Measurements from ENCODE around the gene CACNA1A. TPM values are rescaled to one million over a fixed set of nuclear protein-coding genes. Genes with fewer than 3 reads are reported as not detected.

CACNA1A gene
- total and polyA plus RNA-seq, 2 of the 4 experiments (the other 2 are of a cell fraction): 5.9 to 15.0 TPM

- ATAC-seq (ENCODE audit: low read depth) (peak; percentile 53), DNase-seq (no peak)
- peaks cover 2% of the 10 kb centered on the region; the same call in 1 of the 2 replicates for H3K36me3 ChIP-seq (ENCODE audit: control insufficient read depth, insufficient read depth, low read length)
- H3K27me3 ChIP-seq (ENCODE audit: control insufficient read depth, insufficient read depth, low read length): no peaks in the 10 kb centered on the region
- ChIA-PET POLR2A (ENCODE audit: unreplicated experiment) (interaction anchor here (0.7 kb wide), 1 partner anchor 15 kb away, joined by 3 read pairs; no protein-coding TSS in a partner anchor), CTCF (no interaction called here)
- no peaks in the 10 kb centered on the region for H3K9me3 ChIP-seq (ENCODE audit: control insufficient read depth, insufficient read depth, low read length)
- in situ Hi-C loops (cut with MboI; ENCODE audit: low sequenced_read_pairs) (no loop called here), dilution Hi-C loops (cut with HindIII; ENCODE audit: low sequenced_read_pairs, unreplicated experiment) (no loop called here), intact Hi-C loops (cut with micrococcal nuclease) (loop anchor here (5.0 kb wide), 1 partner anchor 45 kb away; no protein-coding TSS in a partner anchor)
- H4K5ac ChIP-seq (ENCODE audit: low read depth, low read length): no peak overlapping the region
- H2BK20ac ChIP-seq (ENCODE audit: low read depth, low read length): no peak overlapping the region
- H3K4me1 ChIP-seq (ENCODE audit: control insufficient read depth, insufficient read depth, low read length): peaks cover 7% of the 10 kb centered on the region
- no peak overlapping the region for H4K91ac ChIP-seq (ENCODE audit: insufficient read depth, low read depth, low read length)
- H3K18ac ChIP-seq (ENCODE audit: low read depth, low read length): no peak overlapping the region
- H4K20me1 ChIP-seq (ENCODE audit: insufficient read depth, low read length): no peaks in the 10 kb centered on the region
- H4K8ac ChIP-seq (ENCODE audit: low read depth in 2 of 2, low read length in 2 of 2): peak overlapping the region; percentile 8 to 72; a peak in 2 of 4 replicates
- H3K56ac ChIP-seq (ENCODE audit: extremely low read depth, insufficient read depth, low read length): no peak overlapping the region; the same call in 1 of the 2 replicates
- no peak overlapping the region for H3K14ac ChIP-seq (replicated peaks; ENCODE audit: low read depth, low read length)
- H3K23ac ChIP-seq (ENCODE audit: low read depth, low read length): no peak overlapping the region
- no TSS peak for BruUV-seq (replicated peaks)
- H3K79me1 ChIP-seq (ENCODE audit: low read depth in 1 of 2, low read length in 2 of 2): no peaks in the 10 kb centered on the region
- H3K27ac ChIP-seq (ENCODE audit: insufficient read depth, low read length): peak overlapping the region; percentile 75
- H3K4me3 ChIP-seq (ENCODE audit: insufficient read depth, low read depth, low read length): no peak overlapping the region
- H2AK9ac ChIP-seq (replicated peaks; ENCODE audit: low read depth, low read length, poor library complexity): peak overlapping the region; percentile 94
- H3K9me1 ChIP-seq (ENCODE audit: insufficient read depth, low read length): no peaks in the 10 kb centered on the region
- H2BK120ac ChIP-seq (ENCODE audit: low read depth, low read length): no peak overlapping the region
- H3K9ac ChIP-seq (ENCODE audit: low read depth, low read length): peak overlapping the region; percentile 66; the same call in 1 of the 2 replicates
- whole genome bisulfite sequencing, 2 experiments (ENCODE audit: extremely low coverage in 2 of 2, insufficient read length in 1 of 2): 59% methylated on average over 37 of the region's 79 CpGs; no CpG with 5 or more reads in 1 of the 2 experiments
- no peak overlapping the region for H2AK5ac ChIP-seq (ENCODE audit: low read depth, low read length)
- H2BK5ac ChIP-seq (ENCODE audit: low read depth, low read length, poor library complexity, severe bottlenecking): peak overlapping the region; percentile 46
- TF ChIP-seq ELK1 (IDR thresholded peaks at IDR 0.05; ENCODE audit: borderline replicate concordance, low read depth, low read length): no peak
- no peak for TF ChIP-seq CHD1 (IDR thresholded peaks at IDR 0.05; ENCODE audit: low read depth, low read length)
- TF ChIP-seq FOS (IDR thresholded peaks at IDR 0.05; ENCODE audit: low read depth, low read length): no peak
- no peak for TF ChIP-seq BHLHE40 (IDR thresholded peaks at IDR 0.05; ENCODE audit: low read depth, low read length)
- TF ChIP-seq MAZ (IDR thresholded peaks at IDR 0.05; ENCODE audit: borderline replicate concordance, low read depth, low read length): no peak
- TF ChIP-seq SMC3 (IDR thresholded peaks at IDR 0.05; ENCODE audit: low read depth, low read length): no peak
- no peak for TF ChIP-seq RCOR1 (IDR thresholded peaks at IDR 0.05; ENCODE audit: insufficient replicate concordance, low read length)
- TF ChIP-seq RFX5 (IDR thresholded peaks at IDR 0.05; ENCODE audit: low read depth, low read length): no peak
- TF ChIP-seq RAD21 (IDR thresholded peaks at IDR 0.05; ENCODE audit: low read length): no peak
- TF ChIP-seq USF2 (IDR thresholded peaks at IDR 0.05; ENCODE audit: low read depth, low read length): no peak
- H3K4ac ChIP-seq (ENCODE audit: low read depth, low read length): peak overlapping the region; percentile 69; the same call in 1 of the 2 replicates
- H2AFZ ChIP-seq (replicated peaks; ENCODE audit: low read length, poor library complexity): peak overlapping the region; percentile 85
- H3K4me2 ChIP-seq (ENCODE audit: low read depth, low read length): no peak overlapping the region
- H2BK15ac ChIP-seq (ENCODE audit: low read depth, low read length): no peak overlapping the region
These were observed 298.9 kb downstream of the CACNA1A start for GRCh38 chr19:13207237-13207845.

Data from IMR-90 (cell line).